H9 (cell line): ENCODE data around the gene MGMT. TPM values are rescaled to one million over a fixed set of nuclear protein-coding genes. Genes with fewer than 3 reads are reported as not detected.

Source experiments
- DNase-seq: peaks from one replicate; pipeline ENCODE4 v3.0.0-alpha.2; 2017
- H2AFZ ChIP-seq: one replicate; pipeline ENCODE4 v1.6.1; 2013; ENCODE audit warnings: mild to moderate bottlenecking, low read length, control low read depth, moderate library complexity
- H2AK5ac ChIP-seq: 2 replicates; pipeline ENCODE4 v1.6.1; 2013; ENCODE audit warnings: low read length, control low read depth, mixed read lengths; ENCODE audit not compliant: insufficient read length
- H2BK120ac ChIP-seq: one replicate; pipeline ENCODE4 v1.6.1; 2013; ENCODE audit warnings: low read depth, mild to moderate bottlenecking, low read length, control low read depth, inconsistent platforms; ENCODE audit not compliant: poor library complexity, severe bottlenecking
- H2BK12ac ChIP-seq: 2 replicates; pipeline ENCODE4 v1.6.1; 2013; ENCODE audit warnings: low read length, control low read depth, mixed read lengths, low read depth; ENCODE audit not compliant: insufficient read length
- H2BK15ac ChIP-seq: 2 replicates; pipeline ENCODE4 v1.6.1; 2013; ENCODE audit warnings: low read depth, low read length, control low read depth
- H2BK20ac ChIP-seq: one replicate; pipeline ENCODE4 v1.6.1; 2013; ENCODE audit warnings: low read depth, mild to moderate bottlenecking, low read length, control low read depth, inconsistent platforms; ENCODE audit not compliant: poor library complexity, severe bottlenecking
- H2BK5ac ChIP-seq: 2 replicates; pipeline ENCODE4 v1.6.1; 2013; ENCODE audit warnings: low read length, control low read depth, mixed read lengths; ENCODE audit not compliant: insufficient read length
- H3K14ac ChIP-seq: 2 replicates; pipeline ENCODE4 v1.6.1; 2013; ENCODE audit warnings: low read length, control low read depth; ENCODE audit not compliant: insufficient read depth
- H3K18ac ChIP-seq: 2 replicates; pipeline ENCODE4 v1.6.1; 2013; ENCODE audit warnings: low read depth, mild to moderate bottlenecking, mixed read lengths, low read length, control low read depth; ENCODE audit not compliant: insufficient read length
- H3K23ac ChIP-seq: 2 replicates; pipeline ENCODE4 v1.6.1; 2013; ENCODE audit warnings: low read length, control low read depth, mixed read lengths, low read depth; ENCODE audit not compliant: insufficient read length
- H3K23me2 ChIP-seq: 2 replicates; pipeline ENCODE4 v1.6.1; 2013; ENCODE audit warnings: low read depth, mild to moderate bottlenecking, mixed read lengths, low read length, control low read depth; ENCODE audit not compliant: insufficient read length, poor library complexity, severe bottlenecking
- H3K27ac ChIP-seq: 2 replicates; pipeline ENCODE4 v1.5.1; 2013; ENCODE audit warnings: low read length, control low read depth, mixed read lengths, low read depth; ENCODE audit not compliant: insufficient read length
- H3K27me3 ChIP-seq: 2 replicates; pipeline ENCODE4 v1.6.1; 2013; ENCODE audit warnings: low read length, control low read depth, inconsistent platforms; ENCODE audit not compliant: insufficient read depth
- H3K4ac ChIP-seq: 2 replicates; pipeline ENCODE4 v1.6.1; 2013; ENCODE audit warnings: low read depth, mild to moderate bottlenecking, control low read depth, inconsistent platforms, low read length, moderate library complexity
- H3K4me1 ChIP-seq: 2 replicates; pipeline ENCODE4 v1.6.1; 2013; ENCODE audit warnings: low read length, control low read depth, inconsistent platforms; ENCODE audit not compliant: insufficient read depth
- H3K4me2 ChIP-seq: 2 replicates; pipeline ENCODE4 v1.6.1; 2013; ENCODE audit warnings: low read length, control low read depth, mixed read lengths; ENCODE audit not compliant: insufficient read length, insufficient read depth
- H3K56ac ChIP-seq: 2 replicates; pipeline ENCODE4 v1.6.1; 2013; ENCODE audit warnings: low read depth, mild to moderate bottlenecking, mixed read lengths, low read length, control low read depth; ENCODE audit not compliant: insufficient read length
- H3K79me1 ChIP-seq: 2 replicates; pipeline ENCODE4 v1.6.1; 2013; ENCODE audit warnings: low read depth, mild to moderate bottlenecking, moderate library complexity, low read length, control low read depth, inconsistent platforms; ENCODE audit not compliant: insufficient read depth, poor library complexity, severe bottlenecking
- H3K79me2 ChIP-seq: 2 replicates; pipeline ENCODE4 v1.6.1; 2013; ENCODE audit warnings: low read length, control low read depth, inconsistent platforms; ENCODE audit not compliant: insufficient read depth
- H3K9ac ChIP-seq: 2 replicates; pipeline ENCODE4 v1.6.1; 2013; ENCODE audit warnings: low read length, control low read depth, mixed read lengths; ENCODE audit not compliant: insufficient read length; ENCODE audit errors: extremely low read depth
- H3K9me3 ChIP-seq: one replicate; pipeline ENCODE4 v1.6.1; 2013; ENCODE audit warnings: low read depth, low read length, inconsistent platforms; ENCODE audit not compliant: control insufficient read depth
- H3T11ph ChIP-seq: one replicate; pipeline ENCODE4 v1.6.1; 2013; ENCODE audit warnings: mild to moderate bottlenecking, low read length, control low read depth, inconsistent platforms
- H4K20me1 ChIP-seq: one replicate; pipeline ENCODE4 v1.6.1; 2013; ENCODE audit not compliant: control insufficient read depth, insufficient read length, insufficient read depth
- H4K5ac ChIP-seq: 2 replicates; pipeline ENCODE4 v1.6.1; 2013; ENCODE audit warnings: low read depth, mild to moderate bottlenecking, mixed read lengths, low read length, control low read depth; ENCODE audit not compliant: insufficient read length
- H4K8ac ChIP-seq: replicated peaks from 2 replicates; pipeline ENCODE4 v1.6.1; 2013; ENCODE audit warnings: low read length, control low read depth, mixed read lengths, low read depth; ENCODE audit not compliant: insufficient read length
- H4K91ac ChIP-seq: 2 replicates; pipeline ENCODE4 v1.6.1; 2013; ENCODE audit warnings: low read depth, mild to moderate bottlenecking, moderate library complexity, mixed read lengths, low read length, control low read depth; ENCODE audit not compliant: insufficient read length
- H3K27ac Mint-ChIP-seq, 3 experiments: 2 replicates in 2 of 3; 3 replicates in 1 of 3; pipeline ENCODE4 v1.8.0; 2020 to 2021; ENCODE audit warnings: mixed read lengths in 3 of 3, mild to moderate bottlenecking in 1 of 3, moderate library complexity in 1 of 3
- H3K27me3 Mint-ChIP-seq: 2 replicates; pipeline ENCODE4 v1.8.0; 2021; ENCODE audit warnings: low read depth, mild to moderate bottlenecking, moderate library complexity, mixed read lengths
- H3K36me3 Mint-ChIP-seq, 3 experiments: 2 replicates in 2 of 3; 3 replicates in 1 of 3; pipeline ENCODE4 v1.8.0; 2020 to 2021; ENCODE audit warnings: low read depth in 3 of 3, mixed read lengths in 3 of 3; ENCODE audit not compliant: insufficient read depth in 1 of 3
- H3K4me1 Mint-ChIP-seq, 2 experiments: 2 replicates each; pipeline ENCODE4 v1.8.0; 2020; ENCODE audit warnings: mixed read lengths in 2 of 2
- H3K4me3 Mint-ChIP-seq, 2 experiments: 2 replicates in 1 of 2; 3 replicates in 1 of 2; pipeline ENCODE4 v1.8.0; 2020 to 2021; ENCODE audit warnings: mild to moderate bottlenecking in 2 of 2, mixed read lengths in 2 of 2, moderate library complexity in 1 of 2
- H3K9me3 Mint-ChIP-seq, 2 experiments: 2 replicates in 1 of 2; 3 replicates in 1 of 2; pipeline ENCODE4 v1.8.0; 2020; ENCODE audit warnings: mild to moderate bottlenecking in 2 of 2, mixed read lengths in 2 of 2, moderate library complexity in 1 of 2
- WGBS: extraction: QIAGEN DNeasy Blood & Tissue Kit; methylation state at CpG from one replicate; pipeline ENCODE4 v1.1.7; 2013; ENCODE audit warnings: missing lambda C conversion rate, low lambda C conversion rate, mixed read lengths; ENCODE audit not compliant: insufficient read length; ENCODE audit errors: extremely low coverage; 5-methylcytosine and 5-hydroxymethylcytosine counted together
- total RNA-seq: library from RNA; stranded (reverse); gene quantifications from 2 replicates; pipeline ENCODE4 v1.2.1, GENCODE V29; 2021
- TF ChIP-seq, protein P1 (sequence below): fragments of 200-600 bp; sonication (generic); conservative IDR thresholded peaks from 3 replicates; pipeline ENCODE4 v1.8.0; 2021; ENCODE audit warnings: antibody characterized with exemption, mild to moderate bottlenecking

The MGMT gene
- total RNA-seq, 1 experiment from 2014 or later: 18.4 TPM

DNA sequence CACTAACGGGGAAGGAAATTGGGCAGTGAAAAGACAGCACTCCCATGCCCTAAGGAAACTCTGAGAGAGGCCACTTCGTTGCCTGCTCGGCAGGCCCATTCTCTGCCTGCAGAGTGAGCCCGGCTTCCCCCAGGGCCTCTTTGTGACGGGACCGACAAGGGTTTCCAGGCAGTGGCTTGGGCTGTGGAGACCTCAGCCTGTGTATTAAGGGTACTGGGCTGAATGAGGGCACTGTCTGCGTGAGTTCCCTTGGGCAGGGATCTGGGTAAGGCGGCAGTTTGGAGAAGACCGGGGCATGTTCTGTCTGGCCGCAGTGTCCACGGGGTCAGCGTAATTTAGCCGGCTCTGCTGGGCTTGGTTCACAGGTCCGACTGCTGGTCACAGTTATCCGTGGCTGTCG, 237.2 kb downstream of the MGMT start:
- WGBS: no CpG with 5 or more reads among the region's 16 CpGs
- Mint-ChIP-seq H3K36me3 (peaks cover 0 to 4% (median 0%) of the 10 kb centered on the region in 3 experiments; a peak in 2 of 7 replicates), H3K9me3 (no peaks in the 10 kb centered on the region), H3K27me3 (no peaks in the 10 kb centered on the region), H3K4me3 (no peak overlapping the region), H3K27ac (peak overlapping the region in 1 of 3 experiments; percentile 76; a peak in 1 of 7 replicates), H3K4me1 (peaks cover 18 to 20% of the 10 kb centered on the region in 2 experiments)
- no peak overlapping the region for H3K4ac ChIP-seq
- no peak overlapping the region for H3T11ph ChIP-seq
- no peak overlapping the region for H4K91ac ChIP-seq
- H2BK20ac ChIP-seq: no peak overlapping the region
- no peaks in the 10 kb centered on the region for H4K20me1 ChIP-seq
- H2BK5ac ChIP-seq: no peak overlapping the region
- H2AFZ ChIP-seq: no peak overlapping the region
- no peak for DNase-seq
- no peak overlapping the region for H3K56ac ChIP-seq
- H3K18ac ChIP-seq: no peak overlapping the region
- no peak overlapping the region for H3K27ac ChIP-seq
- H3K23ac ChIP-seq: no peak overlapping the region
- H3K14ac ChIP-seq: no peak overlapping the region; the same call in 1 of the 2 replicates
- no peaks in the 10 kb centered on the region for H3K79me1 ChIP-seq
- no peak overlapping the region for H4K8ac ChIP-seq
- no peaks in the 10 kb centered on the region for H3K79me2 ChIP-seq
- H3K9me3 ChIP-seq: no peaks in the 10 kb centered on the region
- H3K23me2 ChIP-seq: no peaks in the 10 kb centered on the region
- H2BK12ac ChIP-seq: no peak overlapping the region
- no peaks in the 10 kb centered on the region for H3K4me1 ChIP-seq
- TF ChIP-seq, protein P1, sequence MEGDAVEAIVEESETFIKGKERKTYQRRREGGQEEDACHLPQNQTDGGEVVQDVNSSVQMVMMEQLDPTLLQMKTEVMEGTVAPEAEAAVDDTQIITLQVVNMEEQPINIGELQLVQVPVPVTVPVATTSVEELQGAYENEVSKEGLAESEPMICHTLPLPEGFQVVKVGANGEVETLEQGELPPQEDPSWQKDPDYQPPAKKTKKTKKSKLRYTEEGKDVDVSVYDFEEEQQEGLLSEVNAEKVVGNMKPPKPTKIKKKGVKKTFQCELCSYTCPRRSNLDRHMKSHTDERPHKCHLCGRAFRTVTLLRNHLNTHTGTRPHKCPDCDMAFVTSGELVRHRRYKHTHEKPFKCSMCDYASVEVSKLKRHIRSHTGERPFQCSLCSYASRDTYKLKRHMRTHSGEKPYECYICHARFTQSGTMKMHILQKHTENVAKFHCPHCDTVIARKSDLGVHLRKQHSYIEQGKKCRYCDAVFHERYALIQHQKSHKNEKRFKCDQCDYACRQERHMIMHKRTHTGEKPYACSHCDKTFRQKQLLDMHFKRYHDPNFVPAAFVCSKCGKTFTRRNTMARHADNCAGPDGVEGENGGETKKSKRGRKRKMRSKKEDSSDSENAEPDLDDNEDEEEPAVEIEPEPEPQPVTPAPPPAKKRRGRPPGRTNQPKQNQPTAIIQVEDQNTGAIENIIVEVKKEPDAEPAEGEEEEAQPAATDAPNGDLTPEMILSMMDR: no peak
- H3K27me3 ChIP-seq: no peaks in the 10 kb centered on the region
- no peak overlapping the region for H3K4me2 ChIP-seq
- H2AK5ac ChIP-seq: no peak overlapping the region
- H2BK15ac ChIP-seq: no peak overlapping the region
- H2BK120ac ChIP-seq: no peak overlapping the region
- H4K5ac ChIP-seq: no peak overlapping the region
- H3K9ac ChIP-seq: no peak overlapping the region
